ENCODE measurements around the gene CD84.
"Not testable (repeated sequence)": the region's sequence is repeated elsewhere in the genome, so short reads cannot be mapped to it uniquely, and the experiment has no call there.

CD84 gene

GRCh38 chr1:160567858-160568682 is 11.2 kb downstream of the CD84 start:
- peak; percentile 71 for DNase-seq

GRCh38 chr1:160567341-160567740 is 12.0 kb downstream of the CD84 start:
- no peak for DNase-seq

- DNase-seq = no peak
Observed at GRCh38 chr1:160565564-160565963, 13.7 kb downstream of the CD84 start.

GRCh38 chr1:160563230-160563629 is 16.1 kb downstream of the CD84 start:
- DNase-seq = not testable (repeated sequence)

- DNase-seq = not testable (repeated sequence)
Observed at GRCh38 chr1:160562745-160563144, 16.6 kb downstream of the CD84 start.

- DNase-seq = no peak
Observed at GRCh38 chr1:160560806-160561205, 18.5 kb downstream of the CD84 start.

- peak; percentile 47 for DNase-seq
Observed at GRCh38 chr1:160560045-160560705, 19.1 kb downstream of the CD84 start.

GRCh38 chr1:160559437-160559836 is 19.9 kb downstream of the CD84 start:
- not testable (repeated sequence) for DNase-seq

GRCh38 chr1:160558660-160559380 is 20.5 kb downstream of the CD84 start:
- no peak for DNase-seq

GRCh38 chr1:160553778-160554177 is 25.5 kb downstream of the CD84 start:
- no peak for DNase-seq

GRCh38 chr1:160552425-160552824 is 26.9 kb downstream of the CD84 start:
- DNase-seq = no peak

GRCh38 chr1:160550572-160551034 is 28.7 kb downstream of the CD84 start:
- DNase-seq = peak; percentile 27

GRCh38 chr1:160549665-160550006 is 29.7 kb downstream of the CD84 start:
- DNase-seq = no peak

GRCh38 chr1:160548960-160549664 is 30.2 kb downstream of the CD84 start:
- no peak for DNase-seq

GRCh38 chr1:160548183-160548582 is 31.1 kb downstream of the CD84 start:
- no peak for DNase-seq

GRCh38 chr1:160547422-160547821 is 31.9 kb downstream of the CD84 start:
- no peak for DNase-seq

GRCh38 chr1:160546942-160547341 is 32.4 kb downstream of the CD84 start:
- DNase-seq = no peak

GRCh38 chr1:160544647-160545046 is 34.6 kb downstream of the CD84 start:
- DNase-seq = peak; percentile 47

- no peak for DNase-seq
Observed at GRCh38 chr1:160542303-160542945, 36.9 kb downstream of the CD84 start.

- DNase-seq = no peak
Observed at GRCh38 chr1:160541622-160542302, 37.5 kb downstream of the CD84 start.

- DNase-seq = no peak
Observed at GRCh38 chr1:160540859-160541233, 38.5 kb downstream of the CD84 start.

All from central memory CD4-positive, alpha-beta T cell (primary cell).